Brain microvascular endothelial cell (primary cell): Measurements from ENCODE around the gene LCMT1.
A peak's percentile ranks its signal among the peaks of the same experiment; 100 is the strongest.

Source experiments
- DNase-seq: peaks from one replicate; pipeline ENCODE4 v3.0.0-alpha.2; 2020
- H3K27ac ChIP-seq: fragments of 250-450 bp; sonication (Bioruptor Pico); 2 replicates; pipeline ENCODE4 v1.5.1; 2020; ENCODE audit warnings: mild to moderate bottlenecking, moderate library complexity
- H3K27me3 ChIP-seq: fragments of 250-450 bp; sonication (Bioruptor Pico); replicated peaks from 2 replicates; pipeline ENCODE4 v1.5.1; 2020; ENCODE audit warnings: mild to moderate bottlenecking
- H3K36me3 ChIP-seq: fragments of 250-450 bp; sonication (Bioruptor Pico); replicated peaks from 2 replicates; pipeline ENCODE4 v1.5.1; 2020; ENCODE audit warnings: mild to moderate bottlenecking
- H3K4me3 ChIP-seq: 2 replicates; pipeline ENCODE4 v1.5.1; 2011; ENCODE audit warnings: low read depth, mild to moderate bottlenecking, control low read depth, low read length, moderate library complexity
- CTCF ChIP-seq: IDR thresholded peaks from 2 replicates; pipeline ENCODE4 v1.5.1; 2011; ENCODE audit warnings: low read depth, mild to moderate bottlenecking, moderate library complexity, low read length, control low read depth, inconsistent platforms; ENCODE audit errors: missing control alignments
- in situ Hi-C: cut with HindIII; loops from 2 replicates; pipeline ENCODE4 v1.10.0; 2017; ENCODE audit warnings: low sequenced_read_pairs, low pct_ligation_motif_present

Gene LCMT1

GRCh38 chr16:25138130-25138529, 26.6 kb downstream of the LCMT1 start:
- no peak overlapping the region for H3K4me3 ChIP-seq
- no peak overlapping the region for H3K27ac ChIP-seq
- no peak for DNase-seq
- H3K36me3 ChIP-seq, result peaks cover 23% of the 10 kb centered on the region
- H3K27me3 ChIP-seq, result no peaks in the 10 kb centered on the region
- in situ Hi-C loops, result no loop called here
- TF ChIP-seq CTCF, result no peak

- no peak overlapping the region for H3K4me3 ChIP-seq
- no peaks in the 10 kb centered on the region for H3K27me3 ChIP-seq
- DNase-seq, result peak; percentile 34
- H3K27ac ChIP-seq, result no peak overlapping the region
- no peak for TF ChIP-seq CTCF
- peaks cover 24% of the 10 kb centered on the region for H3K36me3 ChIP-seq
- in situ Hi-C loops, result no loop called here
These were observed 28.9 kb downstream of the LCMT1 start for GRCh38 chr16:25140459-25140858.

- Histone ChIP-seq H3K4me3 (no peak overlapping the region), H3K36me3 (peaks cover 21% of the 10 kb centered on the region)
- no peak for TF ChIP-seq CTCF
These were observed 30.1 kb downstream of the LCMT1 start for GRCh38 chr16:25141648-25142047.

GRCh38 chr16:25143928-25144327, 32.4 kb downstream of the LCMT1 start:
- H3K27me3 ChIP-seq, result no peaks in the 10 kb centered on the region
- H3K4me3 ChIP-seq, result no peak overlapping the region
- H3K27ac ChIP-seq, result no peak overlapping the region
- in situ Hi-C loops, result no loop called here
- peaks cover 21% of the 10 kb centered on the region for H3K36me3 ChIP-seq
- no peak for DNase-seq
- TF ChIP-seq CTCF, result peak; percentile 65

More at GRCh38 chr16:25141648-25142047, 30.1 kb downstream of the LCMT1 start:
- no peak for DNase-seq
- in situ Hi-C loops, result no loop called here
- Histone ChIP-seq H3K27me3 (no peaks in the 10 kb centered on the region), H3K27ac (no peak overlapping the region)

- TF ChIP-seq CTCF, result no peak
- Histone ChIP-seq H3K36me3 (peaks cover 10% of the 10 kb centered on the region), H3K4me3 (no peak overlapping the region), H3K27me3 (no peaks in the 10 kb centered on the region), H3K27ac (no peak overlapping the region)
- DNase-seq, result no peak
- in situ Hi-C loops, result no loop called here
These were observed 37.1 kb downstream of the LCMT1 start for GRCh38 chr16:25148568-25149215.

GRCh38 chr16:25151996-25152395, 40.5 kb downstream of the LCMT1 start:
- Histone ChIP-seq H3K4me3 (no peak overlapping the region), H3K27ac (no peak overlapping the region), H3K27me3 (no peaks in the 10 kb centered on the region), H3K36me3 (peaks cover 7% of the 10 kb centered on the region)
- in situ Hi-C loops, result no loop called here
- no peak for TF ChIP-seq CTCF
- peak; percentile 61 for DNase-seq
